HG03097 (cell line): ENCODE data around the gene L1TD1.
"Not testable (repeated sequence)": the region's sequence is repeated elsewhere in the genome, so short reads cannot be mapped to it uniquely, and the experiment has no call there.

Source experiments
- ATAC-seq: cut with Tn5 transposase; IDR thresholded peaks from one replicate; pipeline ENCODE4 v1.9.1; 2021; ENCODE audit not compliant: unreplicated experiment, low FRiP score

The L1TD1 gene

GRCh38 chr1:62232871-62233278 is 38.2 kb downstream of the L1TD1 start:
- no peak for ATAC-seq

GRCh38 chr1:62233926-62234450 is 39.3 kb downstream of the L1TD1 start:
- no peak for ATAC-seq

DNA sequence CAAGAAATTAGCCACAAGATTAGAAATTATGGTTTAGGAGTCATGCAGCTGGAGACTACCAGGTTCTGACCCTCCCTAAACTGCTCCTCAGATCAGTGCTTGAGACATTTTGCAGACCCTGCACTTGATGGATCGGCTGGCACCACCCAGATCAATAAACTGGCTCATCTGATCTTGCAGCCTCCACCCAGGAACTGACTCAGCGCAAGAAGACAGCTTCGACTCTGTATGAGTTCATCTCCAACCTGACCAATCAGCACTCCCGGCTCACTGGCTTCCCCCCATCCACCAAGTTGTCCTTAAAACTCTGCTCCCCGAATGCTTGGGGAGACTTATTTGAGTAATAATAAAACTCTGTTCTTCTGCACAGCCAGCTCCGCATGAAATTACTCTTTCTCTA is 40.0 kb downstream of the L1TD1 start:
- ATAC-seq: no peak

- no peak for ATAC-seq
Observed at GRCh38 chr1:62235576-62235975, 40.9 kb downstream of the L1TD1 start.

- no peak for ATAC-seq
Observed at GRCh38 chr1:62237361-62237760, 42.7 kb downstream of the L1TD1 start.

- no peak for ATAC-seq
Observed at GRCh38 chr1:62237950-62238374, 43.3 kb downstream of the L1TD1 start.

DNA sequence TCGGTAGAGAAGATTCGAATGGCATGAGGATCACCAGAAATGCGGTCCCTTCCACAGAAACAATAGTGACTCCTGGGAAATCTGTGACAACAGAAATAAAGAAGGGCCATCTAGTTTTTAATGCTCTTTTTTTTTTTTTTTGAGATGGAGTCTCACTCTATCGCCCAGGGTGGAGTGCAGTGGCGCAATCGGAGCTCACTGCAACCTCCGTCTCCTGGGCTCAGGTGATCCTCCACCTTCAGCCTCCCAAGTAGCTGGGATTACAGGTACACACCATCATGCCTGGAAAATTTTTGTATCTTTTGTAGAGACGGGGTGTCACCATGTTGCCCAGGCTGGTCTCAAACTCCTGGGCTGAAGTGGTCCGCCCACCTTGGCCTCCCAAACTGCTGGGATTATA is 43.9 kb downstream of the L1TD1 start:
- no peak for ATAC-seq

DNA sequence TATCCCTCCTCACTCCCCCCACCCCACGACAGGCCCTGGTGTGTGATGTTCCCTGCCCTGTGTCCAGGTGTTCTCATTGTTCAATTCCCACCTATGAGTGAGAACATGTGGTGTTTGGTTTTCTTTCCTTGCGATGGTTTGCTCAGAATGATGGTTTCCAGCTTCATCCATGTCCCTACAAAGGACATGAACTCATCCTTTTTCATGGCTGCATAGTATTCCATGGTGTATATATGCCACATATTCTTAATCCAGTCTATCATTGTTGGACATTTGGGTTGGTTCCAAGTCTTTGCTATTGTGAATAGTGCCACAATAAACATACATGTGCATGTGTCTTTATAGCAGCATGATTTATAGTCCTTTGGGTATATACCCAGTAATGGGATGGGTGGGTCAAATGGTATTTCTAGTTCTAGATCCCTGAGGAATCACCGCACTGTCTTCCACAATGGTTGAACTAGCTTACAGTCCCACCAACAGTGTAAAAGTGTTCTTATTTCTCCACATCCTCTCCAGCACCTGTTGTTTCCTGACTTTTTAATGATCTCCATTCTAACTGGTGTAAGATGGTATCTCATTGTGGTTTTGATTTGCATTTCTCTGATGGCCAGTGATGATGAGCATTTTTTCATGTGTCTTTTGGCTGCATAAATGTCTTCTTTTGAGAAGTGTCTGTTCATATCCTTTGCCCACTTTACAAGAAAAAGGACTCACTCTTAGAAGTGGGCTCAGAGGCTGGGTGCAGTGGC is 45.2 kb downstream of the L1TD1 start:
- ATAC-seq: not testable (repeated sequence)

DNA sequence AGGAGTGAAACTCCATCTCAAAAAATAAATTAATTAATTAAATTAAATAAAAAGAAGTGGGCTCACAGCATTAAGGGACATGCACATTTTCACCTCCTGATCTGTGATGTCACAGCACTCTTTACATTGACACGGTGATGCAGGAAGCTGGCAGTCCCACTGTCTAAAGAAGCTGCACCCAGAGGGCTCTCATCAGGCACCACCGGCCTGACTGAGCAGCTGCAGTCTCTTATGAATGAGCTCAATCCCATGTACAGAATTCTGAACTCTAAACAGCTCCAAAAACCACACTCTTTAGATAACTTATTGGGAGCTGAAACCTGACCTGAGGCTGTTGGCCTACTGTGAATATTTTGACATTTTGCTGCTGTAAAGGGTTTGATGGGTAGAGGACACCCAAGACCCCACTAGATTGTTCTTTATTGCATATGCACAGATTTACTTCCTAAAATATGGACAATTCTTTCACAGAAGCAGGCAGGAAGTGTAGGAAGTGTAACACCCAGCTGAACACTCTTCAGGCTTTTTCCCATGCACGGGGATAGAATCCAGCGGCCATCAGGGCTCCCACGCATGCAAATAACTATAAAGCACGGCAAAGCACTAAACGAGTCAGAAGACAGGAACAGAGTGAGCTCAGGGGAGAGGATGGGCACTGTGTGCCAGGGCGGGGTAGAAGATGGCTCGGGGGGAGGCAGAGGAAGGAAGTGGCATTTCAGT is 46.2 kb downstream of the L1TD1 start:
- ATAC-seq: no peak

DNA sequence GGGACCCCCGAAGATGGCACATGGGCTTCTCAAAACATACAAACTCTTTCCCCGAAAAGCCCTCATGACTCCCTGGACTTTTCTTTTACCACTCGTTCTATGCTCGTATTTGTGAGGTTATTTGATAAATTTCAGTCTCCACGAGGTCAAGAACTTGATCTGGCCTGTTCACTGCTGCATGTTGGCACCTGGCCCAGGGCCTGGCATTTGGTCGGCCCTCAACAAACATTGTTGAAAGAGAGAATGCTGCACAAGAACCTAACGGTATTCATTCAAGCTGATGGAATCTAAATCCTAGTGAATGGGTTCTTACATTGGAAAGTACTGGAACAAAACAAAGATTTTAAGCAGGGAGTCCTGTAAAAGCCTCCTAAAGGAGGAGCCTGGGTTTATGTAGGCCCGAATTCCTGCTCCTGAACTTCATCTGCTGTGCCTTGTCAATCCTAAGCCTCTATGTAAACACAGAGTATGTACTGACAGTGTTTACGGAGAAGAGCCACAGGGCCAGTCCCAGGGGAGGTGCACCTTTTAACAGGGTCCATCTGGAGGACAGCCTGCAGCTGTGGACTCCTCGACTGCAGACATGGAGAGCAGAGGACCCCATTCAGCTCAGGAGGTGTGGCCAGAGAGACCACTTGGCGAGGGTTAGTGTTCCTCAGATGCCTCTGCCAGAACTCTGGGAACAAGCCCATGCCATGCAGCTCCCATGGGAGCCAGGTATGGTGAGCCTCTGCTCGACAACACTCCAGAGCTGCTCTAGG is 46.9 kb downstream of the L1TD1 start:
- ATAC-seq: no peak

GRCh38 chr1:62244380-62244779 is 49.7 kb downstream of the L1TD1 start:
- not testable (repeated sequence) for ATAC-seq

DNA sequence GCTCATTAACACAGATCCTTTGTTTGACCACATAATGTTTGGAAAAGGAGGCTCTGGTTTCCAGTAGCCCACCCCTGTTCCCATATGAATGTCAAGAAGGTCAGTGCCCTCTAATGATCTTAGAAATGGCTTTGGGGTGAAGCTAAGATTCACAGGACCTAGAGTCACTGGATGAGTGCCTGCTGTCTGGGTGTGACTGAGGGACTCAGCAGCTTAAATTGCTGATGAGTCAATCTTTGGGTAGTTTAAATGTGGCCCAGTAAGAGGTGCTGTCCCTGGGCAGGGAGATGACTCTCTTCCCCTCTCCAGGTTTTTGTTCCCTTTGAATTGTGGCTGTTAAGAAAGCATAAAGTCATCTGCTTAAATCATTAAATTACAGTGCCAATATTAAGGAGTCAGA is 50.6 kb downstream of the L1TD1 start:
- ATAC-seq: no peak

DNA sequence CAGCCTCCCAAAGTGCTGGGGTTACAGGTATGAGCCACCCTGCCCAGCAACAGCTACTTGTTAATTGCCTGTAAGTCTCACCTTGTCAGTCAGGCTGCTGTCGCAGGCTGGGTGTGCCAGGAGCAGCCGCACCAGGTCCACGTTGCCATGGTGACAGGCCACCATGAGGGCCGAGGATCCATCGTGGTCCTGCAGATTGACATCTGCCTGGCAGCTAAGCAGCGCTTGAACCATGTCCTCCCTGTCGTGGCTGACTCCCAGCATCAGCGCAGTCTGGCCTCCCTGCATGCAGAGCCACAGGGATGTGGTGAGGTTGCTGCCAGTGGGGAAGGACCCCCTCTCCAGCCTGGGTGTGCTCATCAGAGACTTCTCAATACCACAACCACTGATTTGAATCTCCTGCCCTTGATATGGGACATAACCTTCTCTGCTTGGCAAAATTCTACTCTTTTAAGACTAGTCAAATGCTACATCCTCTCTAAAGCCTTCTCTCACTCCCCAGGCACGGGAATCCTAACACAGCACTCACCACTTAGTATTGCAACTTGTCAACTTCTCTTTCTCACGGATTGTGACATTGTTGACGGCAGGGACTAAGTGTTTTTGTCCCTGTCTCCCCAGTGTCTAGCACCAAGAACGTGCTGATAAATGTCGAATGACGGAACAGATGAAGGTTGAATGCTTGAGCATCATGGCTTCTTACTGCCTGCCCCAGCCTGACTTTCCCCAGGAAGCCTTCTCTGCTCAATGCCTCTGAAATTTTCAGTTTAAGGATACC is 52.9 kb downstream of the L1TD1 start:
- no peak for ATAC-seq

GRCh38 chr1:62250126-62250726 is 55.6 kb downstream of the L1TD1 start:
- no peak for ATAC-seq

DNA sequence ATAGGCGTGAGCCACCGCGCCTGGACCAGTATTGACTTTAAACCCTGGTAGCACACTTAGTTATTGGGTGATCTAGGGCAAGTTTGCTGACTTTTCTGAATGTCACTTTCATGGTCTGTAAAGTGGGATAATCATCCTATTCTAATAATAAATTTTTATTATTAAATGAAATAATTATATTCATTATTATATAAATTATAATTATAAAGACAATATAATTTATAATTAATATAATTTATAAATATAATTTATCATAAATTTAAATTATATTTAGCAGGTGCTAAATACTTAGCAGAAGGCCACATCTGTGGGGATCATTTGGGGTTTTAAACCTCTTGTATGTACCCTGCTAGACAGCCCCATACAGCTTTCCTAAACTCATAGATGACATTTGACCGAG is 64.9 kb downstream of the L1TD1 start:
- ATAC-seq: no peak

- ATAC-seq: no peak
Observed at GRCh38 chr1:62260688-62261087, 66.0 kb downstream of the L1TD1 start.
